Nephron (organoid): ENCODE measurements around the gene WNT7A.

Experiments
- H3K27ac Mint-ChIP-seq, 3 experiments: 2 replicates each; pipeline ENCODE4 v1.8.0; 2020; ENCODE audit warnings: mixed read lengths in 3 of 3, mild to moderate bottlenecking in 2 of 3, moderate library complexity in 1 of 3
- H3K27me3 Mint-ChIP-seq: 2 replicates; pipeline ENCODE4 v1.8.0; 2021; ENCODE audit warnings: low read depth, mild to moderate bottlenecking, moderate library complexity, mixed read lengths
- H3K36me3 Mint-ChIP-seq: 2 replicates; pipeline ENCODE4 v1.8.0; 2020; ENCODE audit warnings: low read depth, mixed read lengths
- H3K4me1 Mint-ChIP-seq: 2 replicates; pipeline ENCODE4 v1.8.0; 2020; ENCODE audit warnings: mixed read lengths
- H3K4me3 Mint-ChIP-seq, 3 experiments: 2 replicates each; pipeline ENCODE4 v1.8.0; 2020; ENCODE audit warnings: mild to moderate bottlenecking in 3 of 3, mixed read lengths in 3 of 3, moderate library complexity in 2 of 3
- H3K9me3 Mint-ChIP-seq: 2 replicates; pipeline ENCODE4 v1.8.0; 2020; ENCODE audit warnings: mixed read lengths
- CTCF ChIP-seq, 3 experiments: fragments of 200-600 bp; sonication (generic); IDR thresholded peaks; one replicate each; pipeline ENCODE4 v1.5.0; 2021; ENCODE audit warnings: antibody characterized with exemption in 3 of 3; ENCODE audit not compliant: unreplicated experiment in 3 of 3

Gene WNT7A

GRCh38 chr3:13834258-13835035 lies 45.4 kb downstream of the WNT7A start:
- Mint-ChIP-seq H3K27ac (no peak overlapping the region), H3K9me3 (no peaks in the 10 kb centered on the region), H3K27me3 (peaks cover 32% of the 10 kb centered on the region), H3K4me3 (no peak overlapping the region), H3K4me1 (no peaks in the 10 kb centered on the region), H3K36me3 (no peaks in the 10 kb centered on the region)
- TF ChIP-seq CTCF (IDR thresholded peaks at IDR 0.05; ENCODE audit: unreplicated experiment in 3 of 3) = no peak

- no peak for TF ChIP-seq CTCF (IDR thresholded peaks at IDR 0.05; ENCODE audit: unreplicated experiment in 3 of 3)
- no peak overlapping the region for H3K4me3 Mint-ChIP-seq
- H3K36me3 Mint-ChIP-seq = no peaks in the 10 kb centered on the region
- H3K27ac Mint-ChIP-seq = no peak overlapping the region
- H3K27me3 Mint-ChIP-seq = peaks cover 35% of the 10 kb centered on the region
- no peaks in the 10 kb centered on the region for H3K9me3 Mint-ChIP-seq
- H3K4me1 Mint-ChIP-seq = no peaks in the 10 kb centered on the region
Measured at GRCh38 chr3:13833506-13834257, 46.2 kb downstream of the WNT7A start.

GRCh38 chr3:13832130-13832529 lies 47.7 kb downstream of the WNT7A start:
- peaks cover 35% of the 10 kb centered on the region for H3K27me3 Mint-ChIP-seq
- H3K36me3 Mint-ChIP-seq = no peaks in the 10 kb centered on the region

GRCh38 chr3:13831386-13831996 lies 48.4 kb downstream of the WNT7A start:
- Mint-ChIP-seq H3K27ac (no peak overlapping the region), H3K36me3 (no peaks in the 10 kb centered on the region), H3K27me3 (peaks cover 35% of the 10 kb centered on the region), H3K9me3 (no peaks in the 10 kb centered on the region), H3K4me1 (no peaks in the 10 kb centered on the region), H3K4me3 (no peak overlapping the region)
- TF ChIP-seq CTCF (IDR thresholded peaks at IDR 0.05; ENCODE audit: unreplicated experiment in 3 of 3) = no peak

More at GRCh38 chr3:13832130-13832529, 47.7 kb downstream of the WNT7A start:
- TF ChIP-seq CTCF (IDR thresholded peaks at IDR 0.05; ENCODE audit: unreplicated experiment in 3 of 3) = no peak
- Mint-ChIP-seq H3K9me3 (no peaks in the 10 kb centered on the region), H3K4me1 (no peaks in the 10 kb centered on the region), H3K4me3 (no peak overlapping the region), H3K27ac (no peak overlapping the region)

- Mint-ChIP-seq H3K27me3 (peaks cover 24% of the 10 kb centered on the region), H3K4me3 (no peak overlapping the region), H3K9me3 (no peaks in the 10 kb centered on the region), H3K36me3 (no peaks in the 10 kb centered on the region), H3K27ac (no peak overlapping the region), H3K4me1 (peaks cover 10% of the 10 kb centered on the region)
- TF ChIP-seq CTCF (IDR thresholded peaks at IDR 0.05; ENCODE audit: unreplicated experiment in 3 of 3) = no peak
Measured at GRCh38 chr3:13829311-13829710, 50.6 kb downstream of the WNT7A start.
